CD4-positive, alpha-beta T cell treated with Interleukin-15 for 1 hour (primary cell): ENCODE measurements around the gene FOXD4L3.
"Not testable (repeated sequence)": the region's sequence is repeated elsewhere in the genome, so short reads cannot be mapped to it uniquely, and the experiment has no call there.

ENCODE experiments used
- DNase-seq: peaks from one replicate; pipeline ENCODE4 v3.0.0-alpha.2; 2020

The FOXD4L3 gene

DNA sequence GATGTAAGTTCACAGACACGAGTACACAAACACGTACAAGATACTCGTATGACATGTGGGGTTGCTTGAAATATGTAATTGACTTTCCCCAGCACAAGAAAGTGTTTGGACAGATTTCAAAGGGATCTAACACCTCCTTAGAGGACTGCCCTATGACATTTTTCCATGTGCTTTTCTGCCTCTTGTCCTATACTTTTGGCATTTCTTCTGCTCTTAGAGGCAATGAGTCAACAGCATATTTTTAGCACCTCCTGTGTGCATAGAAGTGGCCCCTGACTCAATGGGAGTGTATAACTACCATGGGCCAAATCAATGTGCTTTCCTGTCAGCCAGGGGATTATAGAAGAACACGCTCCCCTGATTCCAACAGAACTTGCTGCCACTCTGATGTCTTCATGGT lies 49.0 kb downstream of the FOXD4L3 start:
- DNase-seq, result not testable (repeated sequence)
